GM12878 (cell line): ENCODE results near the gene EDARADD.

Source experiments
- NFIC ChIP-seq: IDR thresholded peaks from 2 replicates; pipeline ENCODE4 v1.6.1; 2012; ENCODE audit warnings: low read depth, mild to moderate bottlenecking, inconsistent platforms, low read length, moderate library complexity
- POLR2AphosphoS5 ChIP-seq: IDR thresholded peaks from 2 replicates; pipeline ENCODE4 v1.6.1; 2011; ENCODE audit warnings: mild to moderate bottlenecking, low read length, inconsistent platforms

GRCh38 chr1:236524142-236524894, 130.2 kb downstream of the EDARADD start:
- TF ChIP-seq NFIC, result no peak
- peak; percentile 71 for TF ChIP-seq POLR2AphosphoS5
